Esophagus mucosa (tissue), 1 donor: ENCODE results near the gene WDR64. TPM values are rescaled to one million over a fixed set of nuclear protein-coding genes. Genes with fewer than 3 reads are reported as not detected.
A peak's percentile ranks its signal among the peaks of the same experiment; 100 is the strongest.

Source experiments
- ATAC-seq: fragments of 200-7000 bp; cut with Tn5 transposase; one replicate; pipeline ENCODE4 v1.9.1; 2020
- total RNA-seq: library from RNA; stranded (reverse); gene quantifications from one replicate; pipeline ENCODE4 v1.2.4, GENCODE V29; 2023
- donor health status: DM: yes; HTN: yes; CAD: no.

Gene WDR64
- total RNA-seq, 1 donor from 2014 or later, result not detected

DNA sequence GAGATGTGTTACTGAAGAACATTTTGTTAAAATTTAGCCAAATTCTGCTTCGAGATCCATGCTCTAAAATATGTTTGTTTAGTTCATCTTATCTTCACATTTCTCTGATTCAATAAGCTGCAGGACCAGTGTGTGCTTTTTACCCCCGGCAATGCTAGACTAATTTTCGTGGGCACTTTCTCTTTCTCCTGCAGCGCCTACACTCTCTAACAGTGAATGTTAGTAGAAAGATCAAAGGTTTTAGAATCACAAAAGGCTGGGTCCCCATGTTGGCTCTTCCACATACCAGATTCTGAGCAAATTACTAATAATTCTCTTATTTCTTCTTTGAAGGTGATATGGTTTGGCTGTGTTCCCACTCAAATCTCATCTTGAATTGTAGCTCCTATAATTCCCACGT is 20.4 kb upstream of the WDR64 start:
- no peak for ATAC-seq

GRCh38 chr1:241632987-241633386 is 19.1 kb upstream of the WDR64 start:
- no peak for ATAC-seq

GRCh38 chr1:241635556-241636152 is 16.4 kb upstream of the WDR64 start:
- ATAC-seq, result no peak

DNA sequence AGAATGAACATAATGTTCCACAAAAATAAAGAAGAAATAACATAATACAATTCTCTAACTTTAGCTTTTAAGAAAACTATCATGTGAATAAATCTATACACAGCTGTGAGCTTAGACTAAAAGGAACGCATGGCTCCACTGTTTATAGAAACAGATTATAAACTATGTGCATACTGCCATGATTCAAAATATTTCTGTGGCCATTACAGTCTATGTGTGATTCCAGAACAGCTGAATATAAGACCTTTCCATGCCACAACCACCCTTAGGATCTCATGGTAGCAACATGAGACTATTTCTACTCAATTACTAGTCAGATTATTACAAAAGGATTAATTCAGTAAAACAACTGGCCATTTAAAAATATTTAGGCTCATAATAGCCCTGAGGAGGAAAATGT is 15.8 kb upstream of the WDR64 start:
- ATAC-seq, result no peak

DNA sequence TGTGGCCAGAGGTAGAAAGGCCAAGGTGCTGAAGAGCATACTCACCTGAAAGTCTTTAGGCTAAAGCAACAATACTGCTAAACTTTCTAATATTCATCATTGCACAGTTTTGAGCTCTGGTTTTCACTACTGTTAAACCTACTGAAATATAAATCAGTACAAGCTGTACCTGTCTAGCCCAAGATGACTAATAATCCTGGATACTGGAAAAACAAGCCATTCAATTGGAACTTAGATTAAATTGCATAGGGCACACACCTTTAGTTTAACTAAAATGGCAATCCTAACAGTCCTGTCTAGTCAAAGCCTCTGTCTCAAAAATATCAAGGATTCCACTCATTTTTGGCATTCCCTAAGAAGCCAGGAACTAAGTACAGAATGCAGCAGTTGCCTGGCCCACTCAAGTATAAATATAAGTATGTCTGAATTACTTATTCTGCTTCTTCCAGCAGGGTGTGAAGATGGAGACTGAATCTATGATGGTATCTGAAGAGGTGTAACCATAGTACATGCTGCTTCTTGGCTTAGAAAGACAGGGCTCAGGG is 15.0 kb upstream of the WDR64 start:
- ATAC-seq, result peak; percentile 41

GRCh38 chr1:241637604-241638003 is 14.5 kb upstream of the WDR64 start:
- ATAC-seq, result no peak

DNA sequence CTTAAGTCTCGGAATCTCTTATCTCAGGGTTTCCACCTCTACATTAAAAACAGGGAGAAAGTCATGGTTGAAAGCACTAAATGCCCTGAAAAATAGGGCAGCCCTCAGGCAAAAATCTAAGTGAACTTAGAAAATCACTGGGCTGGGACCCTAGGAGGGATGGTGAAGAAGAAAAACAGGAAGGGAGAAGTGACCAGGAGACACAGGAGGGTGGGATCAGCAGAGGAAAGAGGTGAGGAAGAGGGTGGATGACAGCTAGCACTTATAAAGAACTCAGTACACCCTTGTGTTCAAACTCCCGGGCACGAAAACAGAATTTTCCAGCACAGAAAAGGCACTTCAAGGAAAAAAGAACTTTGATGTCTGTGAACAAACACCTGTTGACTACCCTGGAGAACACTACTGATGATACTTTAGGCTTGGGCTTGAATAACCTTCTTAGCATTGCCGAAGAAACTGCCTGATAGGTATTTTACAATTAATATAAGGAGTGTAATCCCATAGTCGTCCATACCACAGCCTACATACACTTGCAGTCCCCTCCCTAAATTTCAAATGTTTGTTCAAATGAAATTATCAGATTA is 13.9 kb upstream of the WDR64 start:
- no peak for ATAC-seq

DNA sequence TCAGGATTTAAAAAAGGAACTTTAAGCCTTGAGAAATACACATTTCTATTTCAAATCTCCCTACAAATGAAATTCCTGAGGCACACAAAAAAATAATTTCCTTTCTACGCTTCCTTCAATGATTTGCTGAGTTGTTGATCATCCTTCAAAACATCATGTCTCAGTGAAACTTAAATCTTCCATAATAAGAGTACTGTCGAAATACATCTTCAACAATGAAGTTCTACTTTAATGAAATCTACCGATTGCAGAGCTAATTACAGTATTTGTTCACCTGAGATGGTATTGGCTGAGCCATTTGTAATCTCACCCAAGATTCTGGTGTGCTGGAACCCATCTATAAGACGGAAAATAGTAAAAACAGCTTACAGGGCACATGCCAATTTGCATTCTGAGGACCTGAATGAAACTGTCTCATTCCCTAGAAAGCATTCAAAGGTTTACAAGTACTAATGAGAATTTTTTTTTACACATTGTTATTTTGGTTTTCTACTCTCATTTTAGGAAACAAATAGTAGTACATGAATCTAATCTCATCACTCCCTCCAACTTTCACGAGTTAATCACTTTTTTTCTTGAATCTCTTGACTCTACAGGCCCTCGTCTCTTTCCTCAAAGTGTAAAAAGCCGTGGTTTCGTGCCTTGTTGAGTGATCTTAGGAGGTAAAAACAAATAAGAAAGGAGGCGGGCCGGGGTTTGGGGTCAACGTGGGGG is 13.0 kb upstream of the WDR64 start:
- no peak for ATAC-seq

DNA sequence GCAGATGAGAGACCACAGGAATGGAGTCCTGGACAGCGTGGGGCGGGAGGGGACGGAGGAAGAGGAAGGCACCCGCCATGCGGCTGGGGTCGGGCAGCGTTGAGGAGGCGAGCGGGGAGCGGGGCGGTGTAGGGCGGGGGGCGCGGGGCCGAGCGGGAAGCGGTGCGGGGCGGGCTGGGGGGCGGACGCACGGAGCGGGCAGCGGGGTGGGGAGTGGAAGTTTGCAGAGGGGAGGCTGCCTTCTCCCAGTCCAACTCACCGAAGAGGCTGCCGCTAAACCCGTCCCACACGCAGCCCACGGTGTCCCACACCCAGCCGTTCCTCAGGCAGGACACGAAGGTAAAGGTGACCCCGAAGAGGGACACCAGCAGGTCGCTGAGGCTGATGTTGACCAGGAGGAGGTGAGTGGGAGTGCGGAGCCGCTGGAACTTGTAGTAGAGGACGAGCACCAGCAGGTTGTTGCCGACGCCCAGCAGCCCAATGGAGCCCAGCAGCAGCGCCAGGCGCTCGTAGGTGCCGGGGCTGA is 12.4 kb upstream of the WDR64 start:
- no peak for ATAC-seq

GRCh38 chr1:241640149-241640866 is 11.8 kb upstream of the WDR64 start, which contains the start of the genes CHML and OPN3:
TSS of gene CHML (minus strand) at chr1:241640369. CDS start at chr1:241635766, 4,603 bp downstream.
TSS of gene OPN3 (minus strand) at chr1:241640369. CDS start at chr1:241640254, 115 bp downstream.
- peak; percentile 97 for ATAC-seq

DNA sequence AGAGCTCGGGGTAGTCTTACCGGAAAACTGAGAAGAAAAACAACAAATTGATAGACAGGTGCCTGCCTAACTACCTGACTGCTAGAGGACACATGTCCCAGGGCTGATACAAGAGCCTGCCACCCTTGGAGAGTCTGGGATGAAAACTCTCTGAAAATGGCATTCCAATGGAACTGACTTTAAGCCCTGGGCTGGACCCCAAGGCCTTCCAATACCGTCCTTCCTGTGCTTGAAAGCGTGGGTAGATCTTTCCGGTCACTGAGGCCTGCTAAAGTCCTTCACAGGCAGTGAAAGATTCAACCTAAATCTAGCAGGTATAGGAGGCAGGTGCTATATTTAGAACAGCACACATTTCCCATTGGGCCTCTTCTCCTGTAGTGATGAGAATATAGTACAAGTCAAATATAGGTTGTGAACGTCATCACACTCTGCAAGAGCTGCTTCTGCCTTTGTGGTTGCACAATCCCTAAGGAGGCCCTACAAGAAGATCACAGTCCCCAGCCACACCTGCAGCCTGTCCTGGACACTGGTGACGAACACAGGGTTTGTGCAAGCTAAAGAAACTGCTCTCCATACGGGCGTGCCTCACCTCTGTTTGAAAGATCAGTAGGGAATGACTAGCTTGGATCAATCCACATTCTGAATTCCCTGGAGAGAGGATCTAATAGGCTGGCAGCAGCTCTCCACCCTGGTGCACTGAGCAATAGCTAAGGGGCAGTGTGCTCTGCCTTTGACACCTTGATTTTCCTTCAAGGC is 11.0 kb upstream of the WDR64 start:
- ATAC-seq, result peak; percentile 77

DNA sequence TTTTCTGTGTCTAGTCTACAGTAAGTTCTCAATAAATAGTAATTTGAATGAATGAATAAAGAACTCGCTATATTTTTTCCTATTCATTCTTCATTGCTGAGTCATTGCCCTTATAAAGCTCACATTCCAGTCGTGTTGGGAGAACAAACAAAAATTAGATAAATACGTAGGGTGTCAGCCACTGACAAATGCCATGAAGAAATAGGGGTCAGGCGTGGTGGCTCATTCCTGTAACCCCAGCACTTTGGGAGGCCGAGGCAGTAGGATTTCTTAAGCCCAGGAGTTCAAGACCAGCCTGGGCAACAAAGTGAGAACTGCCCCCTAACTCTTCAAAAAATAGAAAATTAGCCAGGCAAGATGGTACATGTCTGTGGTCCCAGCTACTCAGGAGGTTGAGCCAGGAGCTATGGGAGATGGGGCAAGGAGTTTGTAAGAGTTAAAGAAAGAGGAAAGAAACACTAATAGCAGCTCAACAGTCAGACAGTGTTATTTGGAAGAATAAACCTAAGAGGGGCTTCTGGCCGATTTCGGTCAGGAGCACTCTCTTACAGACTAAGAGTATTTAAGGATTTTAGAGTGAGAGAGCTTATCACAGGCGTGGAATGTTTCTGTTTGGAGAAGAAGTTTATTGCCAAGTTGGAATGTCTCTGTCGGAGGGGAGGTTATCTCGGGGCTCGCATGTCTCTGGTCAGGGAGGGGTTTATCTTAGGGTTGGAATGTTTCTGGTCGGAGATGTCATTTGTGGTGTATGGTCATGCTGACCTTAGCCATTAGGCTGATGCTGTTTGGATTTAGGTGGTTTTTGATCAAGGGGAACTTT is 10.1 kb upstream of the WDR64 start:
- no peak for ATAC-seq

DNA sequence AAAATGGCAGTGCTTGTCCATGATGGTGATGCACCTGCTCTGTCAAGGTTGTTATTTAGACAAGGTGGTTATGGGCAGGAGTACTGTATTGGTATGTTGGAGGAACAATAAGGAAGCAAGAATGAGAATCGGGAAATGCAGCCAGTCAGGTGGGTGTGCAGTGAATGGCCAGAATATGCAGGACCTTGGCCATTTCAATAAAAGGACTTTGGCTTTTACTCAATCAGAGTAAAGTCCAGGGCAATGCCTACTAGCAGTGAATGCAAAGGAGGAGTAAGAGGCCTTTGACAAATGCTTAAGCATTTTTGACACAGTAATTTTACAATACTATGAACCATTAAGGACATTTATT is 9.5 kb upstream of the WDR64 start:
- no peak for ATAC-seq

GRCh38 chr1:241644259-241644658 is 7.8 kb upstream of the WDR64 start:
- no peak for ATAC-seq

DNA sequence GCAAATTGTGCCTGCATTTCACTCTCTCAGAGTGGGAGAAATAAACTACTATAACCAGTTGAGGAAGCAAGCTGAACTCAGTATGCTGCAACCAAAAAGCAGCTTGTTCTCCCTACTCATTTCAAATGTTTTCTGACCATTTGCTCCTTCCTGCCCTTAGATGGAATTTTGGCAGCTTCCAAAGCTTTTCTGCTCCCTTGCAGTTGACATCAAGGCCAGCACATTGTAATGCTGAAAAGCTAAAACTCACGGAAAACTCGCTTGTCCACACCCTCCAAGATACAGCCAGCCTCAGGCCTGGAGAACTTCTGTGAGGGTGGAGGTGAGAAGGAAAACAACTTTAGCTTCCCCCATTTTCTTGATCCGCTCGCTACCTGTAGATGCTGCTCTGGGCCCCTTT is 6.9 kb upstream of the WDR64 start:
- no peak for ATAC-seq

GRCh38 chr1:241646201-241646600 is 5.9 kb upstream of the WDR64 start:
- peak; percentile 68 for ATAC-seq

DNA sequence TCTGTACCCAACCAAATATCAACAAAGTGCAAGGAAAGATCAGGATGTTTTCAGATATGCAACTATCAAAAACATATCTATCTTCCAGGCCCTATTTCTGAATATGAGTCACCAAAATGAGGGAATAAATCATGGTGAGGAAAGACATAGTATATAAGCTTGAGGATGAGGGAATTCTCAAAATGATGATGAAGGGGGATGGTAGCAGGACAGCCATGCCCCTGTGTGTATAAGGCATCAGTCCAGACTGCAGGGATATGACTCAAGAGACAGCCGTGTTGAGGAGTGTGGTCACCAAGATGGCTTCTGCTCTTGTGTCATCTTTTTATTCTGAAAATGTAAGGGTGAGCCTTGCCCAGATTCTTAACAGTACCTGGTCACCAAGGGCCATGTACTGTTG is 4.4 kb upstream of the WDR64 start:
- no peak for ATAC-seq

DNA sequence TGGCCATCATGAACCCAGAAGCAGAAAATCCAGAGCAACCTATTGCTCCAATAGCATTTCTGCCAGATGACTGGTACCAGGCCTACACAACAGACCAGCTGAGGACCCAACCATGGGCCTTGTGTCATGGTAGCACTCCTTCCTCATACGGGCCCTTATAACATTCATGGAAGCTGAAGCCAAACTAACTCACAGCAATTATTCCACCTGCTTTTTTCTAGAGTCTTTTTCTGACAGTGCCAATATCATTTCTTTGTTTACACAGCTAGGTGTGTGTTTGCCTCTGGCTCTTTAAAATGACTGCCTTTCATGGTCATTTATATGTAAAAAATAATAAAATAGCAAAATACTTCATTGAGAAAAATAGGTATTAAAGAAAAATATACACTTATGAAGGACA is 3.9 kb upstream of the WDR64 start:
- ATAC-seq, result no peak

GRCh38 chr1:241654019-241654418 is 1.9 kb downstream of the WDR64 start:
- ATAC-seq, result no peak

GRCh38 chr1:241654641-241655040 is 2.6 kb downstream of the WDR64 start:
- no peak for ATAC-seq
